Fibroblast of the conjunctiva (primary cell): Measurements from ENCODE around the gene TRPV5.

ENCODE experiments used
- DNase-seq: peaks from one replicate; pipeline ENCODE4 v3.0.0-alpha.2; 2010; ENCODE audit warnings: low read depth

Gene TRPV5

GRCh38 chr7:142885311-142886230, 48.0 kb downstream of the TRPV5 start, which contains the start of gene TRPV6:
TRPV6 (minus strand) TSS chr7:142885745.
- DNase-seq: no peak

- no peak for DNase-seq
Measured at GRCh38 chr7:142884286-142884640, 49.3 kb downstream of the TRPV5 start.

DNA sequence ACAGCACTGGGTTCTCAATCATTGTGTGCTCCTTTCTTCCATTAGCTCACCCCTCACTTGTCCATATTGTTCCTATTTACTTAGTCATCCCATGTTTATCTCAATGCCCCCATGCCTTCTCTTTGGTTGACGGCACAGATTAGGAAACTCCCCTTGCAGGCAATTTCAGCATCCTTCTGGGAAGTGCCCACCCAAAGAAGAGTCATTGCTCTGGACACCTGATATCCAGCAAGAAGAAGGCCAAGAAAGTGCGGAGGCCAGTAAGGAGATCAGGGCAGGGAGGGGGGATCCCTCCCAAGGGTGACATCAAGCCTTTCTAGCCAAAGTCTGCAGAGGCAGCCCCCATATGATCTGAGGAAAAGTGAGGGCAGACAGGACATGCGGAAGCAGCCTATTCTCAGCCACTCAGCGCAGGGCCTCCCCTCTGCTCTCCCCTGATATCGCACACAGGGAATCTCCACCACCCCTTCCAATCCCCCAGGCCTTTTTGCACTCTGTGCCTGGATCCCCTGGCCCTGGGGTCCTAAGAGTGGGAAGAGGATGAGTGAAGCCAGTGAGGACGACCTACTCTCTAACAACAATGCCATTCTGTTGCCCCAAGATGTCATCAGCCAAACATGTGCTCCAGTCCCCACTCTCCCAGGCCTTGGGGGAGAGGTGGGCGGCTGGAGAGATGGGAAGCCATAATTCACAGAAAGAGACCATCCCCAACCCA, 49.8 kb downstream of the TRPV5 start:
- DNase-seq: no peak

GRCh38 chr7:142883145-142883544, 50.4 kb downstream of the TRPV5 start:
- DNase-seq: no peak

- DNase-seq: no peak
Measured at GRCh38 chr7:142882338-142882678, 51.2 kb downstream of the TRPV5 start.

- DNase-seq: no peak
Measured at GRCh38 chr7:142881586-142882337, 51.8 kb downstream of the TRPV5 start.

DNA sequence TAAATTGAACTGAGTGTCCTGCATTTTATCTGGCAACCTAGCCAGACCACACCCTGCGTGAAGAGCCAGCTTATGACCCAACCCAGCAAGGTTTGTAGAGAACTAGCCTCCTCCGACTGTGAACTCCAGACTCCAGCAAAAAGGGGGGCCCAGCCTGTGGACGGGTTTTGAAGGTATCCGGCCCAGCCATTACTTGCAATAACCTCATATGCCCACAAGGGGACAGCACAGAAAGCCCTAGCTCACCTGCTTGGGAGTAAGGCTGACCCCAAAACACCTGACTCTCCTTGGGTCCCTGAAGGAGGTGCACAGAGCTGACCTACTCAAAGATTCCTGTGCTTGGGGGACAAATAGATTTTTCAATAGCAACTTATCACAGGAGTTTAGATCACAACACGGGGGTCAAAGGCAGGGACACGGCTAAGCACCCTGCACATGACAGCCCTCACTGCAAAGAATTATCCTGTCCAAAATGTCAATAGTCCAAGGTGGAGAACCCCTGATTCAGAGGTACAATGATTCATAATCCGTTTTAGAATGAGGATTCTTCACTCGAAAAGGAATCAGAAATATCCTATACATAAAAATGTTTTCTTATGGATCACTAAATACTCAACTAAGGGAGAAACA, 52.6 kb downstream of the TRPV5 start:
- no peak for DNase-seq

GRCh38 chr7:142879060-142879459, 54.5 kb downstream of the TRPV5 start:
- no peak for DNase-seq

DNA sequence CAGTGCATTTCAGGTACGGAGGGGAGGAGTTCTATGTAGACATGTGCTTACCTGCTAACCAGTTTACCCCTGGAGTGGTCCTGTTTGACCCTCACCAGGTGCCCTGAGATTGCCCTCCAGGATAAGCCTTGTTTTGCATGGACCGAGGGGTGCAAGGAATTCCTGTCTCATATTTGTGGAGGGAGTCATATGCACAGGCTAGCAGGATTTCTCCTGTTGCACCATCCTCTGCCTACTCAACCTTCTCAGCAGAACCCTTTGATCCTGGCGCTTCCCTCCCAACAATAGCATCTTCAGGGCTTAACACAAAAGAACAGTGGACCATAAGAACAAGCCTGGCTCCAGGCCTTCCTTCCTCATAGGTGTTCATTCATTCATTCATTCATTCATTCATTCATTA, 55.2 kb downstream of the TRPV5 start:
- DNase-seq: no peak

- no peak for DNase-seq
Measured at GRCh38 chr7:142876991-142877910, 56.3 kb downstream of the TRPV5 start.

DNA sequence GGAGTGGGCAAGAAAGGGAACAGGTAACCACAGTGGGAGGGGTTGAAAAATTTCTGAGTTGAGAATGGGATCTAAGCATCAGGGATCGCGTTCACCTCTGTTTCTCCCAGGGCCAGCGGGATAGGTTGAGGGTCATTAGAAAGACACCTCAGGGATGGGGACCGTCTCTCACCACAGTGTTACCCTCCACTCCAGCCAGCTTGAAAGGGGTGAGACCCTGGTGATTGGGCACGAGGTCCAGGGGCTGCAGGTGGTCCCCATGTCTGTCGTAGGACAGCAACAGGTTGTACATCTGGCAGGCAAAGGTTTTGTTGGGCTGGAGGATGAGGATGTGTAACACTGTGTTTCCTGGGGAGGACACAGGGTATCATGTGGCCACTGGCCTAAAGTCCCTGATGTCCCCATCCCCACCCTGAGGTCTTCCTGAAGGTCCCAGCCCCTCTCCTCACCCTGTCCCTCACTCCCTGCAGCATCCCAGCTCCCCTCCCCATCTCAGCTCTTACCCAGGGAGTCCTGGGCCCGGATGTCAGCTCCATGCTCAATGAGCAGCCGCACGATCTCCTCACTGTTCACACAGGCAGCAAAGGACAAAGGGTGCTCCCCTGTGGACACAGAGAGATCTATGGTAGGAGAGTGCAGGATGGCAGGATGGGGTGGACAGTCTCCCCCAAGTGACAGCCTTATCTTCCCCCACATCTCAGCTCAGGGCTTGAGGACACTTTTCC, 57.1 kb downstream of the TRPV5 start:
- no peak for DNase-seq

GRCh38 chr7:142875456-142875855, 58.1 kb downstream of the TRPV5 start:
- no peak for DNase-seq

GRCh38 chr7:142874837-142875236, 58.7 kb downstream of the TRPV5 start:
- DNase-seq: no peak

DNA sequence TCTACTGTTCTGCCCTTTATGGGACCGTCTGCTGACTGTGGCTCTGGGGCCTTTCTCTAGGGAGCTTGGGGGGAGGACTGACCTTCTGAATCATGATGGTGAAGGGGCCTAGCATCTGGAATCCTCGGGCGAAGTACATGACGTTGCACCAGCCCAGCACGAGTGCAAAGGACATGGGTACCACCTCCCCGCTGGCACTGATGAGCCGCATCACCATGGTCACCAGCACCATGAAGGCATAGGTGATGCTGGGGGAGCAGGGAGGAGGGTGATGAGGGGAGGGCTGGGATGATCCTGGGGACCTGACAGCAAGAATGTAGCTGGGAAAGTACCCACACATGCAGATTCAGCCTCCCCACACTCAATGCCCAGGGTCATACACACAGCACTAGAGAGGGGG, 59.1 kb downstream of the TRPV5 start:
- DNase-seq: no peak

DNA sequence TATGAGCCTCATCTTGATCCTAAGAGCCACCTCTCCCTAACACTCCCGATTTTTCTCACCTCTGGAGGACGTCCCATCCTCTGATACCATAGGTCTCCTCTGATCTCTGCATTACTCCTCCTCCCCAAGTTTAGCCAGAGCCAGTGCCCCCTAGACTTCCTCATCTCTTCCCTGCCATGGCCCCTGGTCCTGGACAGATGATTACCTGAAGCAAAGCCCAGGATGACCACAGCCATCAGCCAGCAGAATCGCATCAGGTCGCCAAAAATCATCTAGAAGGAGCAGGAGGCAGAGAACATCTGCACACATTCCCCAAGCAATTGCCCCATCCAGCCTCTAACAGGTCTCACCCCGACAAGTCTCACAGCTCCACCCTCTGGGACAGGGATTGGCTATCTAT, 59.7 kb downstream of the TRPV5 start:
- no peak for DNase-seq

GRCh38 chr7:142873281-142873784, 60.2 kb downstream of the TRPV5 start:
- no peak for DNase-seq

DNA sequence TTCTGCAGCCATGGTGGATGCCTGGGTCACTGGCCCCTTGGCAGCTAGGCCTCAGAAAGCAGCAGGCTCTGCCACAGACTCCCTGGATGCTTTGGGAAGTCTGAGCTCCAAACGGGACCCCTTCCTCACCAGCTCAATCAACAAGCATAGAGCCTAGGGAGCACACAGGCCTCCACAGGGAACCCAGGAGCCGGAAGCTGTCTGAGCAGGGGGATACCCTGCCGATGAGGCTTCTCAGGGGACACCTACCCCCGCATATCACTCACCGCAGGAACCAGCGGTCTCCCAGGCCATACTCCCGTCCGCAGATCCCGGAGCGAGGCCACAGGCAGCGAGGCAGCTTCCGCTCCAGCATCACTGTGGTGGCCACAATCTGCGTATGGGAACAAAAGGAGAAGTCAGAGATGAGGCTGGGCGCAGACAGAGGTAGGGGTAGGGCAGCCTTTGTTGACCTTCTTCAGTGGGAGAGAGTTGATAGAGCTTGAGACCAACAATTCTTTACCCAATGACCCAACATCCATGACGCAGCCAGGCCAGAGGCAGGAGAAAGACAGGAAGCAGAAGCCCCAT, 61.4 kb downstream of the TRPV5 start:
- DNase-seq: no peak

DNA sequence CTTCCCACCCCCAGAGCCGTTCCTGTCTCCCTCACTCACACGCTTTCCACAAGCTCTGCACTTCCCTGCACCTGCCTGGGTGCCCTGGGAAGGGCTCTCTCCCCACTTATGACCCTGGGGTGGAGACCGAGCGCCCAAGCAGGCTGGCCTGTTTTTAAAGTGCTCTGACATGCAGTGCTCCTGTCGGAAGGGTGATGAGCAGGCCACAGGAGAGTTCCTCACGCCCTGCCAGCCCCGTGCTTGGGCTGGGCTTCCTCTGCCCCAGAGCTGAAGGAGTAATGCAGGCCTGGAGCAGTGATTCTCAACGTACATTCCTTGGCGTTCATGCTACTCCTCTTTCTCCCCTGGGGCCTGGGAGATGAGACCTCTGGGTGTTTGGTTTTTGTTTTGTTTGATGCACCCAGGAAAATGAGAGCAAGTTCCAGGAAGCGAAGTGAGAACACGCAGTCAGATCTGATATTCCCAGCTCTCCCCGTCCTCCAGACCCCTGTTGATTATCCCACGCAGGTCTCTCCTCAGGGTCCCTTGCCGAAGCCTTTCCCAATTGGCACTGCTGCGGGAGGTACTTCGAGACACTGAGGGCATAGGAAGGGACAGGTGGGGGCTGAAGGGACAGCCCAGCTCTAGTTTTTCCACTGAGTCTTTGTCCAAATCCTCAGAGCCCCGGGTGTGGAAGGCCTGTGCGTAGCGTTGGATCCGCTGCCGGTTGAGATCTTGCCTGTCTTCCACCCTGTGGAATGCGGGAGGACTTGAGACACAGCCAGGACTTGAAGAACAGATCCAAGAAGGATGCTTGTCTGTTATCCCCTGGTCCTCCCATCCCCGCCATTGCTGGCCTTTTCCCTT, 62.1 kb downstream of the TRPV5 start:
- no peak for DNase-seq
